PC-3 (cell line): Measurements from ENCODE around the gene LTB4R2.

Source experiments
- CTCF ChIP-seq: fragments of 300-600 bp; sonication (generic); conservative IDR thresholded peaks from 2 replicates; pipeline ENCODE4 v1.5.1; 2017; ENCODE audit warnings: antibody characterized with exemption, low read depth, mild to moderate bottlenecking, low read length
- EZH2 ChIP-seq: fragments of 300-600 bp; sonication (generic); IDR thresholded peaks from one replicate; pipeline ENCODE4 v1.6.1; 2017; ENCODE audit warnings: antibody characterized with exemption, mild to moderate bottlenecking, low read length; ENCODE audit not compliant: unreplicated experiment
- EZH2phosphoT487 ChIP-seq: fragments of 300-600 bp; sonication (generic); IDR thresholded peaks from 2 replicates; pipeline ENCODE4 v1.6.1; 2018; ENCODE audit warnings: mild to moderate bottlenecking, antibody characterized with exemption, low read length, borderline replicate concordance

GRCh38 chr14:24263848-24264247 lies 46.1 kb upstream of the LTB4R2 start:
- no peak for TF ChIP-seq EZH2
- no peak for TF ChIP-seq CTCF
- TF ChIP-seq EZH2phosphoT487 = no peak
